Colon (tissue), 2 donors: ENCODE data around the gene TMEM132D.

Experiments used
- FAIRE-seq: peaks from 2 replicates; lab custom pipeline; 2012; peaks lifted over from hg19 to GRCh38; lab: Jason Lieb, UNC
- donor health status: control.
- donor health status: control.

The TMEM132D gene

DNA sequence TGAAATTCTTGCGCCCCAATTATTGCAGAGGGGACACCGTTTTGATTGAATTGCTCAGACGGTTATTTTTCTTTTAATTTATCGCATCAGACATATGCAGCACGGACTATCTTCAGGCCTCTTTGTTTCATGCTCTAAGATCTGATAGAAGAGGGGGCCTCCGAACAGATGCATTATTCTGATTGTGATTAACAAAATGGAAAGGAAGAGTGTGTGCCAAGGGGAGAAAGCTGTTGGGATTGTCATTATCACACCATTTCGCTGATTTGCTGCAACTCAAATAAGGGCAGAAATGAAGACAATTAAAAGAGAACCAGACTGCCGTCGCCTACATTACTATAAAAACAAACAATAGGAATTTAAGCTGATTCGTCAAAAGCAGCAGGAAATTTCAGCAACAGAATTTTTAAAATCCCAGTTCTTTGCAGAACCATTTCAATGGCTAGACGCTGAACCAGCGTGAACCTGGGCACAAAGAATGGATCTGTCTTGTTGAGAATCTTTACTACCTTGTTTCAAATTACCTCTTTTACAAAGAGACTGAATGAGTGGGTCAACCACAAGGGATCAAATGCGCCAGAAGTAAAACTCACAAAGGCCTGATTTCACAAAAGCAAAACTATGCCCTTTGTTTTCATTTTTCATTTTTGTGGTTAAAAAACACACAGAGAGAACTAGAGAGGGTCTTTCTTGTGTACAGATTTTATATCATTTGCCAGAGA is 30.6 kb downstream of the TMEM132D start:
- FAIRE-seq = no peak

DNA sequence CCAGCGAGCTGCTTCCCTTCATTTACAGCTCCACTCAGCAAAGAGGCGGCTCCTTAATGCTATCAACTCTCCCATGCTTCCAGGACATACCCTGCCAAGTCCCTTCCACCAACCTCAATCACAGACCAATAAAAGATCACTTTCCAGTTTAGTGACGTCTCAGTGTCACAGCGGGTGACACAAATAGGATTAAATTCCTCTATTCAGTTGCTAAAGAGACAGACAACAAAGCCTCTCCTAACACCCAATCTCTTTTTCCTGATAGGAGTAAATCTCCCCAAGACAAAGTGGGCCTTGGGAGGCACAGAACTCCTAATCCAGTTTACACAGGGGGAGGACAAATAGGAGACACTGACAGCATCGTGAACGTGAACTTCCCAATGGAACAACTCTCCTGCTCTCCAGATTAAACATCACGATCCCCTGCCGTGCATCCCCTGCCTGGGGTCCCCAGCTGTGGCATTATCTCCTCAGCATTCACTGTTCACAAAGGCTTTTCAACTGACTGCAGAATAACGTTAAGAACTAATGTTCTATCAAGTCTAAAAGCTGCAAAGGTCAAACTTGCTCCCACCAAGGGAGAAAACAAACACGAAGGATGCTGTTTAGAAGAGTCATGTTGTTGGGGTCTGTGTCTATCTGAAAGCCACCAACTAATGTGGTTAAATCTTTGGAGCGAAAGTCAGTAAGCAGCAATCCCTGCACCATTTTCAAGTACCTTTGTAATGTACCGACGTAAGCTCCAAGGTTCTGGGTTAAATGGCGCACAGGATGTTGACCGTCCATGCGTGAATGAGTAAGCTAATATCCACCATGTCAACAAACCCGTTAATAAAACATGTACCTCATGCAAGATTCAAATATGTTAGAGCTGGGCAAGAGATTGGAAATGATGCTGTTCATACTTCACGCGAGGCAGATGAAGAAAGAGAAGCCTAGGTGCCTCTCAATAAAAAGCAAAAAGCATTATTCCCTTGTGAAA is 31.5 kb downstream of the TMEM132D start:
- no peak for FAIRE-seq

DNA sequence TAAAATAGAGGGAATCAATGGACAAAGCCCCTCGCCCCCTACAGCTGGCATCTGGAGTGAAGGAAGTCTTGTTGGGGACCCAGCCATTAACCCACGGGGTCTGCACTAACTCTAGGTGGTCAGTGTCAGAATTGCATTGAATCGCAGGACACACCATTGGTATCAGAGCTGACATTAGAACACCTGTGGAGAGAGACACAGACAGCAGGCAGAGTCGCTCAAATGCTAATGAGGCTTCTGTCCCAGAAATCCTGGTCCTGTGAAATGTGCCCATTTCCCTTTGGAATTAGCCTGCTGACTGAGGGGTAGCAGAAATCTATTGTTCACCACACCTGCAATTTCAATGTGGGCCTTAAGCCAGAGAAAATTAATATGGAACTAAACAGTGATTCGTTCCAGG is 33.0 kb downstream of the TMEM132D start:
- FAIRE-seq = no peak

GRCh38 chr12:129870136-129870535 is 33.7 kb downstream of the TMEM132D start:
- FAIRE-seq = no peak

GRCh38 chr12:129868575-129868974 is 35.2 kb downstream of the TMEM132D start:
- no peak for FAIRE-seq

DNA sequence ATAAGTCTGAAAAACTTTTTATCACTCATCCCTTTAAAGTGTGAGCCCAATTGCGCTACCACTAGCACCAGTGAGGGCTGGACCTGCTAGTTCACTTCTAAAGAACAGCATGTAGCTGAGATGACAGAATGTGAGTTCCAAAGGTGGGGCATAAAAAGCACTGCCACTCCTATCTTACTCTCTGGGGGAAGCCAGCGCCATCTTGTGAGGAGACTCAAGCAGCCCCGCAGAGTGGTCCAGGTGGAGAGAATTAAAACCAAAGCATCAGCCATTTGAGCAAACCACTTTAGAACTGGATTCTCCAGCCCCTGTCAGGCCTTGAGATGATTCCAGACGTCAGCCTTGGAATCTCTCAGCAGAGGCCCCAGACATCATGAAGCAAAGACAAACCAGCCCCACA is 39.9 kb downstream of the TMEM132D start:
- FAIRE-seq = no peak

DNA sequence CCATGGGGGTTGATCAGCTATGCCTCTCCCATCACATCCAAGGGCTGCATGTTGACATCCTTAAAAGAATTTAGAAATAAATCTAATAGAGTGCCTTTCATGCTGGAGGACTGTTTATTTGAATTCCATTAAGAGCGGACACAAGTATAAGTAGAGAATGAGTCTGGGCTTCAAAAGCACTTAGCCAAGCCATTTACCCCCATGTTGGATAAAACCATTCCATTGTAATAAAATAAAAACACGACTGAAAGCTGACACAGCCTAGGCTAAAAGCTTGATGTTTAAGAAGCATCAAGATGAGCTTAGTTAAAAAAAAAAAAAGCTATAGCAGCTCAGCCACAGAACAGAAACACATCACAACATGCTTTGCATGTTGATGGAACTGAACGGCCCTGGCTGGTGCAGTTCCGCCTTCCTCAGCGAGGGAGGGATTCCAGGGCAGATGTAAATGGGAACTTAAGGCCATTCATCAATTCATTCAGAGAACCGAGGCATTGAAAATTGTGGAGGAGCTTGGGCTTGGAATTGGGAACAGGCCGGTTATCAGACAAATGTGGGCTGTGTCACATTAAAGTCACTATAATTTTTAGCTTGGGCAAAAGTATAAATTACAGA is 41.2 kb downstream of the TMEM132D start:
- no peak for FAIRE-seq

- FAIRE-seq = no peak
Observed at GRCh38 chr12:129861951-129862350, 41.9 kb downstream of the TMEM132D start.

- FAIRE-seq = no peak
Observed at GRCh38 chr12:129854591-129854990, 49.2 kb downstream of the TMEM132D start.

DNA sequence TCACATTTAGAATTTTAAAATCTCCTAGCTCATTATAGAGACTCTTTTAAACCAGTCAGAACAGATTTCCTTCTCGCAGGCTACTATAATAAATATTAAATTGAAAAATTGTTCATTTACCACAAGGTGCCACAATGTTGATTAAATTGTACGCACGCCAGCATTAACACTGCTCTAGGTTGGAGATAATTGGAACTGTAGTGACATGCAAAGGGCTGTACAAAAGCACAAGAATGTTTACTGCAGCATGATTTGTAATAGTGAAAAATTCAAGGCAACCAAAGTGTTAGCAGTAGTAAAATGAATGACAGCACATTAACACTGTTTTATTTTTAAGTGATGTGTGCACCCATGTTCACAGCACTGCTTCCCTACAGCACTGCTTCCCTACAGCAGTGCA is 52.5 kb downstream of the TMEM132D start:
- no peak for FAIRE-seq

DNA sequence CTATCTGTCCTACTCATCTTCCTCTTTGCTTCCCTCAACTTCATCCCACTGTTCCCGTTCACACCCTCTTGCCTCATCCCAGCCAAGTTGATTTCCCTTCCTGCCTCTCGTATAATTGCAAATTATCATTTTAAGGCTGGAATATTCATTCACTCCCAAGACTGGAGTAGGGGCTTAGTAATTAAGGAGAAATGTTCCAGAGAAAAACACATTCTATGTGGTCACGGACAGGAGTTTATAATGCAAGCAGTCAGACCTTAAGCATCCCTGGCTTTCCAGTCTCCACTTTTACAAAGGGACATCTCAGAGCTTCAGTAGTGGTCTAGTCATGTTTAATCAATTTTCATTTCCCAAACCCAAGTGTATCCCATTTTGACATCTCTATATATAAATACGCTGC is 54.9 kb downstream of the TMEM132D start:
- no peak for FAIRE-seq

- FAIRE-seq = no peak
Observed at GRCh38 chr12:129847063-129847462, 56.8 kb downstream of the TMEM132D start.

DNA sequence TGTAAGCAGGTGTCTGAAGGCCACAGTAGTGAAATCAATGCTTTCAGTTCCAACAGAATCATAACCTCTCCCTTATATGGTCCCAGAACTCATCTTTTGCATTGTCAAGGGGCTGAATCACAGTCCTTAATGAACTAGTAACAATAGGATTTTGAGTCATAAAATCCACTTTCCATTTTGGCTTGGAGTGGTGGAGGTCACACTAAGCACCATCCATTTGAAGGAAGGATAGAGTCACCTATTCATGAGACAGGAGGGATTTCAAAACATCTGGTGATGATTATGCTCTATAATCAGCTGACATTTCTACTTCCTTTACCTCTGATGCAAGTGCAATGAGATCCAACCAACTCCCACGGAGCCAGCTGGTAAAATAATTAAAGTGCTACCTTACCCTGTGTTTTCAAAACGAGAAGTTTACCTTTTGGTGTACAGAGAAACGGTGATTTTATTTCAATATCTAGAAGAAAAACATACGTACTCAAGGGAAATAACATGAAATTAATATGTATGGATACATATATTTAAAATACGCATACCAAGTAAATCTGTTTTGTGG is 59.1 kb downstream of the TMEM132D start:
- no peak for FAIRE-seq

DNA sequence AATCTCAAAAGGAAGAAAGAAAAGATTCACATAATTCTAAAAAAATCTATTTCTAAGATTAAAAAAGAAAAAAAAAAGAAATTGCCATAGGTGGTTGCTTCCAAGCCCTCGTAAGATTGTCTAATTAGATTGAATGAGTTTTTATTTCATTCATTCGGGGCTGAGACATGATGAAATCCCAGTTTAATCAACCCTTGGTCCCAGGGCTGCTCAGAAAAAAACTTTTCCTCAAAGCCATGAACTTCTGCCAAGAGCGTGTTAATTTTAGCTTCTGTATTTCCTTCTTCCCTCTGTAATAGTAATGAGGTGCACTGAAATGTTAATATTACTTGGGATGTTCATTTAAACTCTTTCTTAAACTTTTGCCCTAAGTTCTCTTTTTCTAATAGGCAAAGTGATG is 62.6 kb downstream of the TMEM132D start:
- no peak for FAIRE-seq

DNA sequence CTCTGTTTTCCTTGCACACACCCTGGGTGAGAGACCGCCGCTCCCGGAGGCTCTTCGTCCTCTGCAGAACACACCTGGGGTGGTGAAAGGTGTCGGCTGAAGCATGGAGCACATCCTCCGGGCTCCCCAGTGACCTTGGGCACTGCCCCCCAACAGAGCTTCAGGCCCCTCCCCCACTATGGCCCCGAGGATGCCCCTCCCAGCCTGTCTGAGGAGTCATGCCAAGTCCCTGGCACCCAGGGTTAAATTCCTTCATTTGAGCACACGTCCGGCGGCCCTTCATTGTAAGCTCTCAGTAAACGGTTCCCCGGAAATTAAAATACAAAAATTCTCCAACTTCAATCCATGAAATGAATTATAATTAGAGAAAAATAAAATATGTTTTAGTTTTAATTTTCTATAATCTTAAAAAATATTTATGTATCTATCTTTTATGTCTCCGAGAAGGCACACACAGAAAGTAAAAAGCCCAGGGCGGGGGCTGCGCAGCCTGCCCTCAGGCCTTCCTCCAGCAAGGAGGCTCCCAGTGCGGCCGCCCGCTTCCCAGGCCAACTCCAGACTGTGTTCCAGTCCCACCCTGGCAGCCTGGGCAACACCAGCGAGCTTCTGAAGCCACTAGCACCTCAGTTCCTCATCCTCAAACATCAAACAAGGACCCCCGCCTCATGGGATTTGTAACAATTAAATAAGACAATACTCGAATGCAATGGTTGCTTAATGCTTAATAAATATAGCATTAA is 63.5 kb downstream of the TMEM132D start:
- FAIRE-seq = no peak

DNA sequence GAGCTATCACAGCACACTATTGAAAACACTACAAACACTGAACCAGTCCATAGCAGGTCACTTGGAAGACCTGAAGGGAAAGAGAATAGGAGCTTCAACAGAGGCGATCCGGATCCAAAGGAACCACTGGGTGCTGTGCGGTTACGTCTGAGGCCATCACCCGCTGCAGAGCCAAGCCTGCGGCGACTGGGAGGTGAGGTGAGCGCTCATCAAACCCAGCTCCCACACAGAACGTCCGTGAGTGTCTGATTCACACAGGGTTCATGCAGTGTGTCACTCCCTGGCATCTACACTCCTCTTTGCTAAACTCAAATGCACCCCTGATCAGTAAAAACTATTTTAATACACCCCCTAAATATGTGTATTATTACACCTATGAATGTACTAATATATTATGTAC is 64.1 kb downstream of the TMEM132D start:
- no peak for FAIRE-seq

DNA sequence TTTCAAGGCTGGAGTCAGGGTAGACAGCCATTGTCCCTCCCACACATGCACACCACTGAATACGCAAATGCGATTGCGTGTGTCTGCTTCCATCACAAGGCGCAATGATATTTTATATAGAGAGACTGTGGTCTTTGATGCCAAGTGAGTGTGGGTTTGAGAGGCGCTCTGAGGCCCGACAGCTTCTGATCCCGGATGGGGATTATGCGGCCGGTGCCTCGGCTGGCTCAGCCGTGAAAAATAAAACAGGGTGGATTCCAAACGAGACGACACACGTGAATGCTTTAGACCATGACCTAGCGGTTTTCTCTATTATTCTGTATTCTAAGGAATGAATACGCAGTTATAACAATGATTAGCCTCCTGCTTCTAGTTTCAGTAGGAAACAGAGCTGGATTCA is 72.5 kb downstream of the TMEM132D start:
- FAIRE-seq = no peak

- no peak for FAIRE-seq
Observed at GRCh38 chr12:129830796-129831195, 73.0 kb downstream of the TMEM132D start.

GRCh38 chr12:129827866-129828384 is 75.9 kb downstream of the TMEM132D start:
- FAIRE-seq = no peak

- FAIRE-seq = no peak
Observed at GRCh38 chr12:129827102-129827865, 76.5 kb downstream of the TMEM132D start.

GRCh38 chr12:129826273-129826672 is 77.6 kb downstream of the TMEM132D start:
- no peak for FAIRE-seq
